ENCODE results near the gene CCT7.

DNA sequence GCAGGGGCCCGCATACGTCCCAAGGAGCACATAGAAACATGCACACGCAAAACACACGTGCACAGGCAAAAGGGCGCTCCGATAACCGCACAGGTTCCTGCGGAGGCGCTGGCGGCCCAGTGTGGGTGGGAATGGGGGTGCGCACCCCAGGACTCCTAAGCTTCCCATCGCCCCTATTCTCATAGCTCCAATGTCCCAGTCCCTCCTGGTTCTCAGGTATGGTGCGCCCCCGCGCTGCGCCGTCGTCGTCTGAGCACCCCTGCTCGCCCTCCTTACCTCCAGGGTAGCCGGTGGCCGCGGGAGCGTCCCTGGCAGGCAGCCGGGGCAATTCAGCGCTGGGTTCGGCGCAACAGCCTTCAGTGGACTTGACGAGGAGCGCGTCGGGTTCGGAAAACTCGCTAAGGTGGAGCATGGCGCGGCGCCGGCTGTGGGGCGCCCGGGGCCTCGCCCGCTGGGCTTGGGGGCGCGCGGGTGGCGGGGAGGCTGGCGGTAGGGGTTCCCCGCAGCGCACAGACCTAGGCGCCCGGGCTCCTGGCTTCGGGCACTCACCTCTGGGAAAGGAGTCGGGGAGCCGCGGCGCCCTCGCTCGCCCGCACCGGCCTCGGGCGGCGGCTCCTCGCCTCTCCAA is 58.9 kb downstream of the CCT7 start:
- TF ChIP-seq, protein P1, sequence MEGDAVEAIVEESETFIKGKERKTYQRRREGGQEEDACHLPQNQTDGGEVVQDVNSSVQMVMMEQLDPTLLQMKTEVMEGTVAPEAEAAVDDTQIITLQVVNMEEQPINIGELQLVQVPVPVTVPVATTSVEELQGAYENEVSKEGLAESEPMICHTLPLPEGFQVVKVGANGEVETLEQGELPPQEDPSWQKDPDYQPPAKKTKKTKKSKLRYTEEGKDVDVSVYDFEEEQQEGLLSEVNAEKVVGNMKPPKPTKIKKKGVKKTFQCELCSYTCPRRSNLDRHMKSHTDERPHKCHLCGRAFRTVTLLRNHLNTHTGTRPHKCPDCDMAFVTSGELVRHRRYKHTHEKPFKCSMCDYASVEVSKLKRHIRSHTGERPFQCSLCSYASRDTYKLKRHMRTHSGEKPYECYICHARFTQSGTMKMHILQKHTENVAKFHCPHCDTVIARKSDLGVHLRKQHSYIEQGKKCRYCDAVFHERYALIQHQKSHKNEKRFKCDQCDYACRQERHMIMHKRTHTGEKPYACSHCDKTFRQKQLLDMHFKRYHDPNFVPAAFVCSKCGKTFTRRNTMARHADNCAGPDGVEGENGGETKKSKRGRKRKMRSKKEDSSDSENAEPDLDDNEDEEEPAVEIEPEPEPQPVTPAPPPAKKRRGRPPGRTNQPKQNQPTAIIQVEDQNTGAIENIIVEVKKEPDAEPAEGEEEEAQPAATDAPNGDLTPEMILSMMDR (IDR thresholded peaks at IDR 0.05) = no peak
- no peak for TF ChIP-seq POLR2A (IDR thresholded peaks at IDR 0.05)

Data from adrenal gland (tissue), 5 donors.